Karpas-422 (cell line): ENCODE measurements around the gene CCT4. TPM values are rescaled to one million over a fixed set of nuclear protein-coding genes. Genes with fewer than 3 reads are reported as not detected.

ENCODE experiments used
- DNase-seq: peaks from one replicate; pipeline ENCODE4 v3.0.0-alpha.2; 2015
- H2AFZ ChIP-seq: fragments of 200-600 bp; sonication (generic); 2 replicates; pipeline ENCODE4 v1.6.1; 2014; ENCODE audit warnings: antibody characterized with exemption, low read length, mixed read lengths
- H3K27ac ChIP-seq: fragments of 200-600 bp; sonication (generic); 2 replicates; pipeline ENCODE4 v1.5.1; 2014; ENCODE audit warnings: mild to moderate bottlenecking, low read length, moderate library complexity
- H3K27me3 ChIP-seq: fragments of 200-600 bp; sonication (generic); 2 replicates; pipeline ENCODE4 v1.6.1; 2014; ENCODE audit warnings: low read length, mixed read lengths
- H3K36me3 ChIP-seq: fragments of 200-600 bp; sonication (generic); 2 replicates; pipeline ENCODE4 v1.6.1; 2014; ENCODE audit warnings: low read length, mixed read lengths; ENCODE audit not compliant: insufficient read depth
- H3K4me1 ChIP-seq: fragments of 200-600 bp; sonication (generic); 2 replicates; pipeline ENCODE4 v1.6.1; 2014; ENCODE audit warnings: mild to moderate bottlenecking, low read length, mixed read lengths
- H3K4me2 ChIP-seq: fragments of 200-600 bp; sonication (generic); 2 replicates; pipeline ENCODE4 v1.6.1; 2014; ENCODE audit warnings: low read length, low read depth, mild to moderate bottlenecking; ENCODE audit not compliant: poor library complexity, severe bottlenecking
- H3K4me3 ChIP-seq: fragments of 200-600 bp; sonication (generic); 2 replicates; pipeline ENCODE4 v1.5.1; 2014; ENCODE audit warnings: mild to moderate bottlenecking, antibody characterized with exemption, low read length, mixed read lengths
- H3K79me2 ChIP-seq: fragments of 200-600 bp; sonication (generic); 2 replicates; pipeline ENCODE4 v1.6.1; 2014; ENCODE audit warnings: mild to moderate bottlenecking, low read length, mixed read lengths
- H3K9ac ChIP-seq: fragments of 200-600 bp; sonication (generic); 2 replicates; pipeline ENCODE4 v1.6.0; 2014; ENCODE audit warnings: low read length
- H3K9me2 ChIP-seq: fragments of 200-600 bp; sonication (generic), shearing (Covaris generic); replicated peaks from 2 replicates; pipeline ENCODE4 v1.6.0; 2014; ENCODE audit warnings: mild to moderate bottlenecking, low read length, moderate library complexity; ENCODE audit not compliant: insufficient read depth
- H3K9me3 ChIP-seq: fragments of 300-700, 200-600 bp; sonication (generic); 2 replicates; pipeline ENCODE4 v1.6.1; 2014; ENCODE audit warnings: low read length, mixed read lengths
- H4K20me1 ChIP-seq: fragments of 200-600 bp; sonication (generic); 2 replicates; pipeline ENCODE4 v1.6.1; 2014; ENCODE audit warnings: mild to moderate bottlenecking, antibody characterized with exemption, low read length, low read depth; ENCODE audit not compliant: insufficient read depth
- small RNA-seq: library from RNA; depleted of rRNA; stranded (forward); fragments of <200 nt; gene quantifications from one replicate; pipeline ENCODE3, GENCODE V24; 2014
- total RNA-seq: library from RNA; depleted of rRNA; stranded (reverse); fragments of >200 nt; shearing (Covaris generic); gene quantifications from 2 replicates; pipeline ENCODE4 v1.2.3, GENCODE V29; 2014; ENCODE audit warnings: low replicate concordance; rRNA removed

Gene CCT4
- total RNA-seq, 1 experiment from 2014 or later, result 326 TPM

GRCh38 chr2:61845320-61845719, 43.1 kb downstream of the CCT4 start:
- Histone ChIP-seq H3K9me3 (no peaks in the 10 kb centered on the region), H2AFZ (no peak overlapping the region), H3K27me3 (no peaks in the 10 kb centered on the region), H3K4me1 (no peaks in the 10 kb centered on the region; the same call in 1 of the 2 replicates), H4K20me1 (no peaks in the 10 kb centered on the region), H3K27ac (no peak overlapping the region), H3K36me3 (no peaks in the 10 kb centered on the region), H3K79me2 (no peaks in the 10 kb centered on the region), H3K4me2 (no peak overlapping the region), H3K9ac (no peak overlapping the region), H3K4me3 (no peak overlapping the region), H3K9me2 (no peaks in the 10 kb centered on the region)
- DNase-seq, result no peak

- Histone ChIP-seq H3K9me3 (no peaks in the 10 kb centered on the region), H3K4me3 (no peak overlapping the region), H3K36me3 (no peaks in the 10 kb centered on the region), H4K20me1 (no peaks in the 10 kb centered on the region), H3K27ac (no peak overlapping the region), H3K4me1 (no peaks in the 10 kb centered on the region), H2AFZ (no peak overlapping the region), H3K27me3 (no peaks in the 10 kb centered on the region), H3K9me2 (no peaks in the 10 kb centered on the region), H3K79me2 (no peaks in the 10 kb centered on the region), H3K4me2 (no peak overlapping the region), H3K9ac (no peak overlapping the region)
- DNase-seq, result no peak
Observed at GRCh38 chr2:61841286-61841685, 47.2 kb downstream of the CCT4 start.

GRCh38 chr2:61834893-61835292, 53.6 kb downstream of the CCT4 start:
- Histone ChIP-seq H3K4me3 (no peak overlapping the region), H3K9me2 (no peaks in the 10 kb centered on the region), H3K9me3 (no peaks in the 10 kb centered on the region), H4K20me1 (no peaks in the 10 kb centered on the region), H3K4me1 (no peaks in the 10 kb centered on the region), H3K36me3 (no peaks in the 10 kb centered on the region), H3K79me2 (no peaks in the 10 kb centered on the region), H3K27ac (no peak overlapping the region), H3K9ac (no peak overlapping the region), H3K4me2 (no peak overlapping the region), H2AFZ (no peak overlapping the region), H3K27me3 (no peaks in the 10 kb centered on the region)
- no peak for DNase-seq

- H3K4me1 ChIP-seq, result no peaks in the 10 kb centered on the region
- no peaks in the 10 kb centered on the region for H3K9me2 ChIP-seq
- no peak overlapping the region for H3K4me2 ChIP-seq
- H2AFZ ChIP-seq, result no peak overlapping the region
- H3K36me3 ChIP-seq, result no peaks in the 10 kb centered on the region
- no peak for DNase-seq
- H3K9me3 ChIP-seq, result no peaks in the 10 kb centered on the region
- no peaks in the 10 kb centered on the region for H3K79me2 ChIP-seq
- H3K4me3 ChIP-seq, result no peak overlapping the region
- no peaks in the 10 kb centered on the region for H3K27me3 ChIP-seq
- H4K20me1 ChIP-seq, result no peaks in the 10 kb centered on the region
- H3K27ac ChIP-seq, result no peak overlapping the region
- H3K9ac ChIP-seq, result no peak overlapping the region
Observed at GRCh38 chr2:61833971-61834370, 54.5 kb downstream of the CCT4 start.

- no peak for DNase-seq
- Histone ChIP-seq H2AFZ (no peak overlapping the region), H3K9ac (no peak overlapping the region), H3K4me2 (no peak overlapping the region), H3K27me3 (no peaks in the 10 kb centered on the region), H3K4me3 (no peak overlapping the region), H3K79me2 (no peaks in the 10 kb centered on the region), H3K27ac (no peak overlapping the region), H3K4me1 (no peaks in the 10 kb centered on the region), H3K9me2 (no peaks in the 10 kb centered on the region), H4K20me1 (no peaks in the 10 kb centered on the region), H3K36me3 (no peaks in the 10 kb centered on the region), H3K9me3 (no peaks in the 10 kb centered on the region)
Observed at GRCh38 chr2:61832183-61832841, 56.1 kb downstream of the CCT4 start.

- Histone ChIP-seq H3K79me2 (no peaks in the 10 kb centered on the region), H3K9me2 (no peaks in the 10 kb centered on the region), H3K4me3 (no peak overlapping the region), H3K27ac (no peak overlapping the region), H3K9ac (no peak overlapping the region), H3K4me2 (no peak overlapping the region), H3K9me3 (no peaks in the 10 kb centered on the region), H3K27me3 (no peaks in the 10 kb centered on the region), H2AFZ (no peak overlapping the region), H3K4me1 (no peaks in the 10 kb centered on the region), H3K36me3 (no peaks in the 10 kb centered on the region), H4K20me1 (no peaks in the 10 kb centered on the region)
- DNase-seq, result no peak
Observed at GRCh38 chr2:61822255-61822654, 66.2 kb downstream of the CCT4 start.

Small RNA genes within 50 kb of the gene (small RNA-seq; reads per million reads assigned to genes)
- gene RF00019, result not detected

Other genes with a start within 250 kb of the CCT4 start
- 5.9 and 9.5 TPM in 2 replicates for gene FAM161A, start 34.6 kb downstream of the CCT4 start, total RNA-seq
- 33.3 and 39.4 TPM in 2 replicates for gene COMMD1, start 17.0 kb upstream of the CCT4 start, total RNA-seq